Fibroblast of lung (primary cell): ENCODE measurements around the gene ADNP. TPM values are rescaled to one million over a fixed set of nuclear protein-coding genes. Genes with fewer than 3 reads are reported as not detected.

ENCODE experiments used
- DNase-seq, 2 donors: peaks; one replicate each; pipeline versions ENCODE4 v3.0.0 to v3.0.0-alpha.2; 2010; ENCODE audit warnings: low read depth in 2 of 2
- H2AFZ ChIP-seq: 2 replicates; pipeline ENCODE4 v1.5.1; 2012; ENCODE audit warnings: low read length, control low read depth, inconsistent platforms
- H3K27ac ChIP-seq: 2 replicates; pipeline ENCODE4 v1.5.1; 2011; ENCODE audit warnings: low read length, control low read depth; ENCODE audit not compliant: insufficient read depth
- H3K27me3 ChIP-seq: 2 replicates; pipeline ENCODE4 v1.5.1; 2011; ENCODE audit warnings: mild to moderate bottlenecking, low read length; ENCODE audit not compliant: control insufficient read depth, insufficient read depth
- H3K36me3 ChIP-seq: 2 replicates; pipeline ENCODE4 v1.5.1; 2011; ENCODE audit warnings: low read length; ENCODE audit not compliant: control insufficient read depth, insufficient read depth
- H3K4me1 ChIP-seq: 2 replicates; pipeline ENCODE4 v1.5.1; 2011; ENCODE audit warnings: low read length; ENCODE audit not compliant: control insufficient read depth, insufficient read depth; ENCODE audit errors: extremely low read depth
- H3K4me2 ChIP-seq: 2 replicates; pipeline ENCODE4 v1.5.1; 2011; ENCODE audit warnings: low read length, control low read depth; ENCODE audit not compliant: insufficient read depth; ENCODE audit errors: extremely low read depth
- H3K4me3 ChIP-seq, 4 experiments: fragments of 200-600 bp in 1 of 4; sonication (generic) in 1 of 4; replicated peaks in 1 of 4; 2 replicates each; pipeline ENCODE4 v1.5.1; 2011 to 2016; ENCODE audit warnings: low read length in 4 of 4, low read depth in 3 of 4, mild to moderate bottlenecking in 3 of 4, control low read depth in 2 of 4, inconsistent platforms in 1 of 4, mixed read lengths in 1 of 4; ENCODE audit not compliant: insufficient read depth in 1 of 4; ENCODE audit errors: control extremely low read depth in 1 of 4
- H3K79me2 ChIP-seq: 2 replicates; pipeline ENCODE4 v1.5.1; 2012; ENCODE audit warnings: mild to moderate bottlenecking, low read length, inconsistent platforms; ENCODE audit not compliant: control insufficient read depth, insufficient read depth
- H3K9ac ChIP-seq: 2 replicates; pipeline ENCODE4 v1.5.1; 2011; ENCODE audit warnings: mild to moderate bottlenecking, low read length, control low read depth; ENCODE audit not compliant: insufficient read depth
- H3K9me3 ChIP-seq: 2 replicates; pipeline ENCODE4 v1.5.1; 2012; ENCODE audit warnings: low read depth, low read length; ENCODE audit not compliant: control insufficient read depth, insufficient read depth
- H4K20me1 ChIP-seq: 2 replicates; pipeline ENCODE4 v1.5.1; 2011; ENCODE audit warnings: low read length; ENCODE audit not compliant: control insufficient read depth, insufficient read depth; ENCODE audit errors: extremely low read depth
- EZH2 ChIP-seq: IDR thresholded peaks from 2 replicates; pipeline ENCODE4 v1.5.1; 2012; ENCODE audit warnings: low read length, control low read depth, mild to moderate bottlenecking; ENCODE audit errors: missing control alignments
- polyA plus RNA-seq, 2 donors: library from polyadenylated mRNA; depleted of rRNA in 1 of 2; stranded (reverse) in 1 of 2; unstranded in 1 of 2; fragments of >200 nt; gene quantifications; 2 replicates each; pipeline ENCODE4 v1.2.1, GENCODE V29; 2011 to 2012; ENCODE audit warnings: missing spikeins in 1 of 2
- total RNA-seq: library from RNA; depleted of rRNA; stranded (reverse); fragments of >200 nt; gene quantifications from 2 replicates; pipeline ENCODE4 v1.2.1, GENCODE V29; 2014
- TF ChIP-seq, protein P1 (sequence below), 2 donors: IDR thresholded peaks in 1 of 2; conservative IDR thresholded peaks in 1 of 2; 1 replicate in 1 of 2; 2 replicates in 1 of 2; pipeline ENCODE4 v1.5.1; 2011 to 2012; ENCODE audit warnings: low read length in 2 of 2, control low read depth in 1 of 2, inconsistent platforms in 1 of 2, low read depth in 1 of 2, mild to moderate bottlenecking in 1 of 2

The ADNP gene
- total and polyA plus RNA-seq, 2 donors (not counting 1 experiment from before 2014, with no cell fraction given): 25.7 to 40.0 TPM

- Histone ChIP-seq H3K27me3 (no peaks in the 10 kb centered on the region), H3K36me3 (no peaks in the 10 kb centered on the region), H3K9me3 (no peaks in the 10 kb centered on the region), H3K4me3 (no peak overlapping the region), H3K27ac (no peak overlapping the region), H3K4me1 (no peaks in the 10 kb centered on the region), H3K9ac (no peak overlapping the region), H2AFZ (no peak overlapping the region), H3K4me2 (no peak overlapping the region), H4K20me1 (no peaks in the 10 kb centered on the region), H3K79me2 (no peaks in the 10 kb centered on the region)
- DNase-seq: peak in 1 of 2 donors; percentile 29
- TF ChIP-seq EZH2: no peak
- TF ChIP-seq, protein P1, sequence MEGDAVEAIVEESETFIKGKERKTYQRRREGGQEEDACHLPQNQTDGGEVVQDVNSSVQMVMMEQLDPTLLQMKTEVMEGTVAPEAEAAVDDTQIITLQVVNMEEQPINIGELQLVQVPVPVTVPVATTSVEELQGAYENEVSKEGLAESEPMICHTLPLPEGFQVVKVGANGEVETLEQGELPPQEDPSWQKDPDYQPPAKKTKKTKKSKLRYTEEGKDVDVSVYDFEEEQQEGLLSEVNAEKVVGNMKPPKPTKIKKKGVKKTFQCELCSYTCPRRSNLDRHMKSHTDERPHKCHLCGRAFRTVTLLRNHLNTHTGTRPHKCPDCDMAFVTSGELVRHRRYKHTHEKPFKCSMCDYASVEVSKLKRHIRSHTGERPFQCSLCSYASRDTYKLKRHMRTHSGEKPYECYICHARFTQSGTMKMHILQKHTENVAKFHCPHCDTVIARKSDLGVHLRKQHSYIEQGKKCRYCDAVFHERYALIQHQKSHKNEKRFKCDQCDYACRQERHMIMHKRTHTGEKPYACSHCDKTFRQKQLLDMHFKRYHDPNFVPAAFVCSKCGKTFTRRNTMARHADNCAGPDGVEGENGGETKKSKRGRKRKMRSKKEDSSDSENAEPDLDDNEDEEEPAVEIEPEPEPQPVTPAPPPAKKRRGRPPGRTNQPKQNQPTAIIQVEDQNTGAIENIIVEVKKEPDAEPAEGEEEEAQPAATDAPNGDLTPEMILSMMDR (conservative IDR thresholded peaks at IDR 0.05 in 1 of 2, IDR thresholded peaks at IDR 0.05 in 1 of 2; ENCODE audit: low read depth in 1 of 2, low read length in 2 of 2): no peak
Observed at GRCh38 chr20:50855498-50856474, 75.5 kb downstream of the ADNP start.

- no peaks in the 10 kb centered on the region for H3K27me3 ChIP-seq
- no peak for TF ChIP-seq EZH2
- TF ChIP-seq, protein P1 (conservative IDR thresholded peaks at IDR 0.05 in 1 of 2, IDR thresholded peaks at IDR 0.05 in 1 of 2; ENCODE audit: low read depth in 1 of 2, low read length in 2 of 2): no peak
- no peak overlapping the region for H3K9ac ChIP-seq
- no peak overlapping the region for H2AFZ ChIP-seq
- H3K36me3 ChIP-seq: no peaks in the 10 kb centered on the region
- no peak overlapping the region for H3K4me2 ChIP-seq
- H3K27ac ChIP-seq: no peak overlapping the region
- no peaks in the 10 kb centered on the region for H3K4me1 ChIP-seq
- H3K4me3 ChIP-seq: no peak overlapping the region
- no peak for DNase-seq
- H4K20me1 ChIP-seq: no peaks in the 10 kb centered on the region
- H3K9me3 ChIP-seq: no peaks in the 10 kb centered on the region
- no peaks in the 10 kb centered on the region for H3K79me2 ChIP-seq
Observed at GRCh38 chr20:50854506-50855249, 76.6 kb downstream of the ADNP start.

DNA sequence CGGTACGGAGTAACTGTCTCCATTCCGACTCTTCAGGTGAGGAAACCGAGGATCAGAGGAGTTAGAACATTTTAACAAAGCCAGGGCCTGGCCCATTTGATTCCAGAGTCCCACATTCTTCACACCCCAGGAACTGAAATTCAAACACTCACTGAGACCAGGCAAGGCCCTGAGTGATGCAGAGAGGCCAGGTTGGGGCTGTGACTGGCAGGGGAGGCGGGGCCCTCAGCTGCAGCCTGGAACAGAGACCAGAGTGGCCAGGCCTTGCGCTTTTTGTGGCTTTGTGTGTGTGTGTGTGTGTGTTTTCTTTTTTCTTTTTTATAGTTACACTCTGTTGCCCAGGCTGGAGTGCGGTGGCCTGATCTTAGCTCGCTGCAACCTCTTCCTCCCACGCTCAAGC, 79.2 kb downstream of the ADNP start:
- H3K36me3 ChIP-seq: no peaks in the 10 kb centered on the region
- H3K4me1 ChIP-seq: peaks cover 5% of the 10 kb centered on the region
- no peaks in the 10 kb centered on the region for H4K20me1 ChIP-seq
- no peak for DNase-seq
- H3K79me2 ChIP-seq: no peaks in the 10 kb centered on the region
- H2AFZ ChIP-seq: no peak overlapping the region
- H3K9ac ChIP-seq: no peak overlapping the region
- H3K4me3 ChIP-seq: no peak overlapping the region
- TF ChIP-seq, protein P1 (conservative IDR thresholded peaks at IDR 0.05 in 1 of 2, IDR thresholded peaks at IDR 0.05 in 1 of 2; ENCODE audit: low read depth in 1 of 2, low read length in 2 of 2): no peak
- no peak for TF ChIP-seq EZH2
- no peaks in the 10 kb centered on the region for H3K27me3 ChIP-seq
- H3K27ac ChIP-seq: no peak overlapping the region
- H3K4me2 ChIP-seq: no peak overlapping the region
- no peaks in the 10 kb centered on the region for H3K9me3 ChIP-seq
